HepG2 (cell line): ENCODE results near the gene ARID1A.

Source experiments
- ATF1 ChIP-seq: IDR thresholded peaks from 2 replicates; pipeline ENCODE4 v1.6.1; 2016; ENCODE audit warnings: mild to moderate bottlenecking, control low read depth
- CBX5 ChIP-seq: sonication (generic); formaldehyde crosslinking; IDR thresholded peaks from 2 replicates; pipeline ENCODE4 v1.4.0; 2020; ENCODE audit warnings: missing genetic modification reagents, borderline replicate concordance
- CEBPB ChIP-seq: IDR thresholded peaks from 2 replicates; pipeline ENCODE4 v1.6.1; 2011; ENCODE audit warnings: low read depth, low read length, improper control_type of control experiment, borderline replicate concordance
- CHD2 ChIP-seq: IDR thresholded peaks from 2 replicates; pipeline ENCODE4 v1.6.1; 2011; ENCODE audit warnings: low read depth, low read length, improper control_type of control experiment
- DMAP1 ChIP-seq: IDR thresholded peaks from 2 replicates; pipeline ENCODE4 v1.6.1; 2016
- FOXA3 ChIP-seq: IDR thresholded peaks from 2 replicates; pipeline ENCODE4 v1.6.1; 2016; ENCODE audit warnings: missing genetic modification reagents, missing compliant biosample characterization
- KAT7 ChIP-seq: IDR thresholded peaks from 2 replicates; pipeline ENCODE4 v1.6.1; 2018; ENCODE audit warnings: borderline replicate concordance, missing compliant biosample characterization
- MTF1 ChIP-seq: sonication (generic); formaldehyde crosslinking; IDR thresholded peaks from 2 replicates; pipeline ENCODE4 v1.5.0; 2020; ENCODE audit warnings: missing genetic modification reagents
- RAD21 ChIP-seq: fragments of 450-650 bp; formaldehyde crosslinking; IDR thresholded peaks from 2 replicates; pipeline ENCODE4 v1.5.0; 2020; ENCODE audit warnings: mild to moderate bottlenecking
- SETDB1 ChIP-seq: sonication (generic); formaldehyde crosslinking; IDR thresholded peaks from 2 replicates; pipeline ENCODE4 v1.5.1; 2020; ENCODE audit warnings: missing genetic modification reagents, mild to moderate bottlenecking, borderline replicate concordance
- ZBTB20 ChIP-seq: sonication (generic); formaldehyde crosslinking; IDR thresholded peaks from 2 replicates; pipeline ENCODE4 v1.8.1; 2023; ENCODE audit warnings: missing genetic modification reagents, low read depth, mild to moderate bottlenecking, borderline replicate concordance
- ZNF296 ChIP-seq: sonication (generic); formaldehyde crosslinking; conservative IDR thresholded peaks from 2 replicates; pipeline ENCODE4 v1.5.0; 2020; ENCODE audit warnings: mild to moderate bottlenecking, missing genetic modification reagents
- ZNF713 ChIP-seq: sonication (generic); formaldehyde crosslinking; IDR thresholded peaks from 2 replicates; pipeline ENCODE4 v1.4.0; 2020; ENCODE audit warnings: mild to moderate bottlenecking, missing genetic modification reagents
- ZNF775 ChIP-seq: sonication (generic); formaldehyde crosslinking; IDR thresholded peaks from 2 replicates; pipeline ENCODE4 v1.4.0; 2020; ENCODE audit warnings: missing genetic modification reagents, mild to moderate bottlenecking, moderate library complexity, borderline replicate concordance

GRCh38 chr1:26781206-26781825, 85.5 kb downstream of the ARID1A start:
- no peak for TF ChIP-seq CHD2
- TF ChIP-seq ZNF713 (CRISPR knock-in tag): no peak
- no peak for TF ChIP-seq DMAP1
- TF ChIP-seq ZNF775 (CRISPR knock-in tag): no peak
- no peak for TF ChIP-seq ATF1 (CRISPR knock-in tag)
- TF ChIP-seq ZNF296 (CRISPR knock-in tag): no peak
- TF ChIP-seq ZBTB20 (CRISPR knock-in tag): no peak
- no peak for TF ChIP-seq MTF1 (CRISPR knock-in tag)
- no peak for TF ChIP-seq KAT7
- TF ChIP-seq CEBPB: no peak
- no peak for TF ChIP-seq SETDB1 (CRISPR knock-in tag)
- TF ChIP-seq RAD21: no peak
- TF ChIP-seq CBX5 (CRISPR knock-in tag): no peak
- TF ChIP-seq FOXA3: no peak
